Astrocyte of the spinal cord (primary cell): ENCODE results near the gene STAC.

Experiments
- DNase-seq: peaks from one replicate; pipeline ENCODE4 v3.0.0; 2011; ENCODE audit warnings: low read depth, low spot score
- H3K4me3 ChIP-seq: 2 replicates; pipeline ENCODE4 v1.5.1; 2011; ENCODE audit warnings: low read depth, mild to moderate bottlenecking, low read length, moderate library complexity
- in situ Hi-C: cut with HindIII; loops from 2 replicates; pipeline ENCODE4 v1.10.0; 2017; ENCODE audit warnings: low sequenced_read_pairs
- TF ChIP-seq, protein P1 (sequence below): IDR thresholded peaks from 2 replicates; pipeline ENCODE4 v1.5.1; 2012; ENCODE audit warnings: low read depth, mild to moderate bottlenecking, low read length, inconsistent platforms

STAC gene

DNA sequence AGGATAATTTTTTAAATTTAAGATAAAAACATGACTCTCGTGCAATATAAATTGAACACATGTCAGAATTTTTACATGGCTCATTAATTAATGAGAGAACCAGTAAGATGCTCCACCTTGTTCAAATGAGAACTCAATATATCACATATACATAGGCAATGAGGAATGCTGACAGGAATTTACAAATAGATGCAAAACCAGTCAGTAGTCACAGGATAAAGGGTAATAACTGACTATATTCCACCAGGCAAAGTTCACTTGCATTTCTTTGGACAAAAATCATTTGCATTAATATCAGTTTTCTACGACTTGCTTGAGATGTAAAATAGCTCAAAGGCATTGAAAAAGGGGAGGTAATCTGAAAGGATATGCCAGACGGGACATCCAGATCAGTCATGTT is 139.4 kb downstream of the STAC start:
- in situ Hi-C loops: no loop called here
- TF ChIP-seq, protein P1, sequence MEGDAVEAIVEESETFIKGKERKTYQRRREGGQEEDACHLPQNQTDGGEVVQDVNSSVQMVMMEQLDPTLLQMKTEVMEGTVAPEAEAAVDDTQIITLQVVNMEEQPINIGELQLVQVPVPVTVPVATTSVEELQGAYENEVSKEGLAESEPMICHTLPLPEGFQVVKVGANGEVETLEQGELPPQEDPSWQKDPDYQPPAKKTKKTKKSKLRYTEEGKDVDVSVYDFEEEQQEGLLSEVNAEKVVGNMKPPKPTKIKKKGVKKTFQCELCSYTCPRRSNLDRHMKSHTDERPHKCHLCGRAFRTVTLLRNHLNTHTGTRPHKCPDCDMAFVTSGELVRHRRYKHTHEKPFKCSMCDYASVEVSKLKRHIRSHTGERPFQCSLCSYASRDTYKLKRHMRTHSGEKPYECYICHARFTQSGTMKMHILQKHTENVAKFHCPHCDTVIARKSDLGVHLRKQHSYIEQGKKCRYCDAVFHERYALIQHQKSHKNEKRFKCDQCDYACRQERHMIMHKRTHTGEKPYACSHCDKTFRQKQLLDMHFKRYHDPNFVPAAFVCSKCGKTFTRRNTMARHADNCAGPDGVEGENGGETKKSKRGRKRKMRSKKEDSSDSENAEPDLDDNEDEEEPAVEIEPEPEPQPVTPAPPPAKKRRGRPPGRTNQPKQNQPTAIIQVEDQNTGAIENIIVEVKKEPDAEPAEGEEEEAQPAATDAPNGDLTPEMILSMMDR: no peak
- H3K4me3 ChIP-seq: no peak overlapping the region
- DNase-seq: no peak

DNA sequence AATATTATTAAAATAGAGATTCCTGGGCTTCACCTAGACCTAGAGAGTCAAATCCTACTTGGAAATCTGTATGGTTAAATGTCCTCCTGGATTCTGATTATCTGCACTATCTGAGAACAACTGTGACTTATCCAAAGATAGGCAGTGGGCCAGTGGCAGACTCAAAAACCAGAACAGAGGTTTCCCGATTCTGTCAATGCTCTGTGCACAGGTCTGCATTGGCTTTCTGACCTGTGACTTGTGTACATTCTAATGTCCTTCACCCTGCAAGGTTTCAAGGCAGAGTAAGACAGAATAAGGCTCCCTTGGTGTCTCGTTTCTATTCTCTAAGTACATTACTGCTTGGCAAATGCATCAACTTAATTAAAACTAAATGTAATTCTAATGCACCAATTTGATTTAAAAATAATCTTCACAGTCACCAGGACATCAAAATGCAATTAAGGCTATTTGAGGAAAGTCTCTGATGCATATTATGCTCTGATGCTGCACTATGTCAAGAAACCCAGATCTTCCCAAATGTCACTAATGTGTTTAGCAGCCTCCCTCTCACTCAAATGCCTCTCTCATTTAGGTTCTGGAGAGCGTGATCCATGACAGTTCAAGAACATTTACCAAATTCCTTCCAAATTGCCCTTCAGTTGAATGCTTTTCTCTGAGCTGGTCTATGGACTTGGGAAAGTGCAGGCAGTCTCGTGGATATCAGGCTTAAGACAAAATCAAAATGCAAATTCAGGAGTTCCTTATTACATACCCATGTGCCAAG is 140.1 kb downstream of the STAC start:
- no peak for DNase-seq
- TF ChIP-seq, protein P1: no peak
- H3K4me3 ChIP-seq: no peak overlapping the region
- in situ Hi-C loops: no loop called here

- TF ChIP-seq, protein P1: no peak
- no peak overlapping the region for H3K4me3 ChIP-seq
- no peak for DNase-seq
- in situ Hi-C loops: no loop called here
These were observed 140.7 kb downstream of the STAC start for GRCh38 chr3:36521007-36521379.

- in situ Hi-C loops: no loop called here
- no peak overlapping the region for H3K4me3 ChIP-seq
- no peak for DNase-seq
- TF ChIP-seq, protein P1: no peak
These were observed 144.3 kb downstream of the STAC start for GRCh38 chr3:36524560-36524959.

DNA sequence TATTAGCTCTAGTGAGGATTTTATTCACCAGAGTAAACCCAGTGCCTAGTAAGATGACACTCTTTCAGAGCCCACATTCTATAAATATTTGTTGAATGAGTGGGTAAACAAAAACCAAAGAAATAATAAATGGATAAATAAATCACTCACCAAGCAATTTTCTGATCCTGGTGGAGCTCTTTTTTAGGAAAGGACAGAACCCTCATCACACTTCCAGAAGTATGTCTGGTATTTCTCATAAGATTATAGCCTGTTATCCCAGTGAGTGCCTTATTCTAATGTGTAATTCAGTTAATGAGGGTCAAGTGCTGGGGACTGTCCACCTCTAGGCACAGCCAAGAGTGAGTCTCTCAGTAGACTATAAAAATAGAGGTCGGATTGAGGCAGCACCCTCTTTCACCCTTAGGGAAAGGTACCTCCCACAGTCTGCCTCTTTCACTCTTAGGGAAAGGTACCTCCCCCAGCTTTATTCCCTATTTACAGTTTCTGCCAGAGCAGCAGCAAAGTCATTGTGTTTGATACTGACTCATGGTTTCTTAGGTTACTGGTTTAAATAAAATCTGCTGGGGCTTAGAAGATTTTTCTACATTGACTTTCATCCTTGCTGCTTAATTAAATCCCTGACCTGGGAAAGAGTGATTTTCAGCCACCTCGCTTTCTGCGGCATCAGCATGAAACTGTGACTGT is 145.0 kb downstream of the STAC start:
- no peak overlapping the region for H3K4me3 ChIP-seq
- DNase-seq: peak; percentile 84
- TF ChIP-seq, protein P1: no peak
- in situ Hi-C loops: no loop called here

GRCh38 chr3:36538136-36538749 is 157.9 kb downstream of the STAC start:
- no peak overlapping the region for H3K4me3 ChIP-seq
- TF ChIP-seq, protein P1: no peak
- in situ Hi-C loops: no loop called here
- DNase-seq: no peak
